Aorta (tissue), 5 donors: ENCODE results near the gene MED13L. TPM values are rescaled to one million over a fixed set of nuclear protein-coding genes. Genes with fewer than 3 reads are reported as not detected.

Source experiments
- ATAC-seq: fragments of 200-7000 bp; cut with Tn5 transposase; one replicate; pipeline ENCODE4 v1.9.1; 2022; ENCODE audit warnings: moderate library complexity; ENCODE audit not compliant: low FRiP score
- DNase-seq, 2 donors: peaks; one replicate each; pipeline ENCODE4 v3.0.0-alpha.2; 2020
- H3K27ac ChIP-seq, 2 donors: one replicate each; pipeline ENCODE4 v1.5.1; 2013; ENCODE audit warnings: low read length in 2 of 2, mild to moderate bottlenecking in 2 of 2, moderate library complexity in 2 of 2, control low read depth in 1 of 2, inconsistent platforms in 1 of 2, low read depth in 1 of 2
- H3K27me3 ChIP-seq, 2 donors: one replicate each; pipeline ENCODE4 v1.6.1; 2013; ENCODE audit warnings: control low read depth in 1 of 2, low read length in 1 of 2, mild to moderate bottlenecking in 1 of 2, moderate library complexity in 1 of 2; ENCODE audit not compliant: insufficient read depth in 2 of 2, control insufficient read depth in 1 of 2
- H3K36me3 ChIP-seq, 2 donors: one replicate each; pipeline ENCODE4 v1.6.1; 2013; ENCODE audit warnings: control low read depth in 1 of 2, low read length in 1 of 2, mild to moderate bottlenecking in 1 of 2; ENCODE audit not compliant: insufficient read depth in 2 of 2, control insufficient read depth in 1 of 2
- H3K4me1 ChIP-seq, 2 donors: one replicate each; pipeline ENCODE4 v1.6.1; 2013; ENCODE audit warnings: low read length in 2 of 2, control low read depth in 1 of 2, mild to moderate bottlenecking in 1 of 2, moderate library complexity in 1 of 2; ENCODE audit not compliant: insufficient read depth in 2 of 2, control insufficient read depth in 1 of 2
- H3K4me3 ChIP-seq, 2 donors: one replicate each; pipeline ENCODE4 v1.5.1; 2013; ENCODE audit warnings: low read length in 2 of 2, control low read depth in 1 of 2, mild to moderate bottlenecking in 1 of 2
- H3K9me3 ChIP-seq: one replicate; pipeline ENCODE4 v1.6.1; 2013; ENCODE audit warnings: mild to moderate bottlenecking, low read length; ENCODE audit not compliant: control insufficient read depth
- WGBS, 2 donors: extraction: QIAGEN DNeasy Blood & Tissue Kit; methylation state at CpG; one replicate each; pipeline ENCODE4 v1.1.7; 2013; 5-methylcytosine and 5-hydroxymethylcytosine counted together
- intact Hi-C, 2 donors: fragments of 100-400 bp; cut with DNase I; formaldehyde crosslinking; loops; one replicate each; pipeline versions ENCODE4 v1.14.2 to v1.15.0; 2022
- microRNA-seq, 2 donors: library from miRNA; unstranded; fragments of <30 nt; microRNA quantifications; one replicate each; pipeline ENCODE4 v1.2.0, GENCODE V29; 2020
- polyA plus RNA-seq, 2 donors: library from polyadenylated mRNA; stranded (reverse); fragments of 200-250 nt; gene quantifications; one replicate each; pipeline ENCODE4 v1.2.3, GENCODE V29; 2013
- total RNA-seq, 2 donors: library from RNA; stranded (reverse); fragmentation: NEBNext Ultra II Directional; extraction: Animal tissue kit (Norgen Biotek cat#: 25700); gene quantifications; one replicate each; pipeline ENCODE4 v1.2.1, GENCODE V29; 2021
- donor health status: healthy with polysubstance abuse.
- donor health status: Bipolar disorder and iron deficiency.
- donor health status: DM: no; HTN: no; CAD: no.
- donor health status: DM: no; HTN: no; CAD: no.
- donor health status: DM: yes; HTN: yes; CAD: no.

The MED13L gene
- total and polyA plus RNA-seq, 4 donors = 16.7 to 215 (median 114) TPM

GRCh38 chr12:115914122-115914521, 363.4 kb downstream of the MED13L start:
- H3K4me1 ChIP-seq = no peaks in the 10 kb centered on the region
- H3K9me3 ChIP-seq = peaks cover 7% of the 10 kb centered on the region
- 77 to 78% methylated on average over 5 of the region's 5 CpGs for WGBS, 2 donors
- DNase-seq = no peak
- H3K27ac ChIP-seq = no peak overlapping the region
- intact Hi-C loops = loop anchor here in 1 of 2 donors (5.0 to 10.0 kb wide), 2 partner anchors 407 to 1929 kb away; no protein-coding TSS in a partner anchor
- no peak overlapping the region for H3K4me3 ChIP-seq
- H3K27me3 ChIP-seq = no peaks in the 10 kb centered on the region
- ATAC-seq = no peak
- H3K36me3 ChIP-seq = no peaks in the 10 kb centered on the region

- no peak for ATAC-seq
- H3K27ac ChIP-seq = no peak overlapping the region
- WGBS, 2 donors = 93 to 100% methylated on average over 1 of the region's 1 CpG
These were observed 365.1 kb downstream of the MED13L start for GRCh38 chr12:115912440-115912839.

GRCh38 chr12:115911360-115911759, 366.1 kb downstream of the MED13L start:
- 95 to 100% methylated on average over 1 of the region's 1 CpG for WGBS, 2 donors
- H3K27ac ChIP-seq = no peak overlapping the region
- H3K9me3 ChIP-seq = peaks cover 7% of the 10 kb centered on the region
- ATAC-seq (no peak), DNase-seq (no peak)
- intact Hi-C loops = loop anchor here in 1 of 2 donors (5.0 to 10.0 kb wide), 2 partner anchors 404 to 1927 kb away; no protein-coding TSS in a partner anchor
- H3K36me3 ChIP-seq = no peaks in the 10 kb centered on the region
- H3K4me1 ChIP-seq = no peaks in the 10 kb centered on the region
- H3K4me3 ChIP-seq = no peak overlapping the region
- no peaks in the 10 kb centered on the region for H3K27me3 ChIP-seq

More at GRCh38 chr12:115912440-115912839, 365.1 kb downstream of the MED13L start:
- H3K4me1 ChIP-seq = no peaks in the 10 kb centered on the region
- no peak for DNase-seq
- intact Hi-C loops = loop anchor here in 1 of 2 donors (5.0 to 10.0 kb wide), 2 partner anchors 405 to 1928 kb away; no protein-coding TSS in a partner anchor
- H3K4me3 ChIP-seq = no peak overlapping the region
- H3K36me3 ChIP-seq = no peaks in the 10 kb centered on the region
- peaks cover 7% of the 10 kb centered on the region for H3K9me3 ChIP-seq
- H3K27me3 ChIP-seq = no peaks in the 10 kb centered on the region

GRCh38 chr12:115910057-115910456, 367.4 kb downstream of the MED13L start:
- Histone ChIP-seq H3K36me3 (no peaks in the 10 kb centered on the region), H3K4me3 (no peak overlapping the region), H3K27me3 (no peaks in the 10 kb centered on the region), H3K27ac (no peak overlapping the region), H3K9me3 (peaks cover 7% of the 10 kb centered on the region), H3K4me1 (no peaks in the 10 kb centered on the region)
- intact Hi-C loops = loop anchor here in 1 of 2 donors (5.0 to 10.0 kb wide), 2 partner anchors 403 to 1925 kb away; no protein-coding TSS in a partner anchor
- DNase-seq (no peak), ATAC-seq (no peak)
- 87 to 90% methylated on average over 5 of the region's 5 CpGs for WGBS, 2 donors

Small RNAs within 50 kb of the gene (microRNA-seq; reads per million reads assigned to microRNA genes)
- 0 reads per million in 2 donors for gene MIR620
